IPS-NIHi11 (cell line): ENCODE data around the gene SLC28A3.

Experiments used
- DNase-seq: peaks from one replicate; pipeline ENCODE4 v3.0.0; 2012; ENCODE audit warnings: mixed read lengths, low spot score

Gene SLC28A3

GRCh38 chr9:84296146-84296843, 44.3 kb downstream of the SLC28A3 start:
- no peak for DNase-seq

DNA sequence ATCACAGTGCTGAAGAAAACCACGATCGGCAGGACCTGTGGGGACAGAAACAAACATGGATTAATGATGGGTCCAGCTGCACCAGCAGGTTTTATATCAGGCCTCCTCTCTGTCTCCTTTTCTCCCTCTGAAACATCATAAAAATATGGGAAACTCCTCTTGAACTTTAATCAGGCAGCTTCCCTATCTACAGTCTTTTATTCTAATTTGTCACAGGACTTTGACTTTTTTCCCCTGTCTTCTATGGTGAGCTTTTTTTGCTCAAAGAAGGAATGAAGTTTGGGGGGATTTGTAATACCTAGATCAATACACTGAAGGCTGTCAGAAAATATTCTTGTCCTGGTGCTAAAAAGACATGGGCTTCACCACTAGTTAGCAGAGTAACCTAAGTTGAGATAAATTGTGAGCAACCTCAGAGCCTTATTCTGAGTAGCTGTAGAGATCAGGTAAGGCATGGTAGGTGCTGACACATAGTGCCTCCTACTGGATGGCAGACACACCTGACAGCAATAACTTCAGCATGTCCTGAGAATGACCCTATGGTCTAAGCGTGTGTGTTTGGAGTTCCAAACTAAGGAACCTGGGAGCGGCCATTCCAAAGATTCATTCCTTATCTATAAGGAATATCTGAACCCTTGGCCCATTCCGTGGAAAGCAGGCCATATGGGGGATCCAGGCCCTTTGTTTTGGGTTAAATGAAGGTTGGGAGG, 46.2 kb downstream of the SLC28A3 start:
- peak; percentile 40 for DNase-seq

DNA sequence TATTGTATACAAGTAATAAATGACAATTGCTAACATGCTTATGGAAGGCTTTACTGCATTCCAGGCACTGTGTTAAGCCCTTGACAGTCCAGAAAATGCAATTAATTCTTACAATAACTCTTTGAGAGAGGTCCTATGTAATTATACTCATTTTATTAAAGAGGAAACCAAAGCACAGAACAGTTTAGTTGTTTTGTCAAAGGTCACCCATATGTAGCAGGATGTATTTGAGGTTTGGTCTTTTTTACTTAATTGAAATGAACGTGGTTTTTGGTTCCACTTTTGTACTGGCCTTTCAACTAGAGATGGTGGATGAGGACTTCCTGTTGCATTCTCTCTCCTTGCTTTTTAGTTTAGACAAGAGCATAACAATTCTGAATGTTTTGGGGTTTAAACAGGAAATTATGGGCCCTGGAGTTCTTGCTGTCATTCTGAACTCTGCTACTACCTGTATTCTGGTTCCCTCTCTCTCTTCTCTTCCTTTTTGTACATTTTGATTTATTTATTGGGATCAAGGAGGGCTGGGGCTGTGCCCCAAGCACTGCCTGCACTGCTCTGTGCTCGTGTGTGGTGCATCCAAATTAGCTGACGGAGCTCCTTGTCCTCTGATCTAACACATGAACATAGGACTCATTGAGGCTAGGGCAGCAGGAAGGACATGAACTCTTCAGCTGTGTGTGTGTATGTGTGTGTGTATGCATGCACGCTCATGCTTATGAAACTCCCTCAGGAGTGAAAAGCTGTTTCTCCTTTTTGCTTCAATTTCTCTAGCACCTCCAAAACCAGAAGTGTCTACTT, 47.4 kb downstream of the SLC28A3 start:
- DNase-seq, result no peak

DNA sequence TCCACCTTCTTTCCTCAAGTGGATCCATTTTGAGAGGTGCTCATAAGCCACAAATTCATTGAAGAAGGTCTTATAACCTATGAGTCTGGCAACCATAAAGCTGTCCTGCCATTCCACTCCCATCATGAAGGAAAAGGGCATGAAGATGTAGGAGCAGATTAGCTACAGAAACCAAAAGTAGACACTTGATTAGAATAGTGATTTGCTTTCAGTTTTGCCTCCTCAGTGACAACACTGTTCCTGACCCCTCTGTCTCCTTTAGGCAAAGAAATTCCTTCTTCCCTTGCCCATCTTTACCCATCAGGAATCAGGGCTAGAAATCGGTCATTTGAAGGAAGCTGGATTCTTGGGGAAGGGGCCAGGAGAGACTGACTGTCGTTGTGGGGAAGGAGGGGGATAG, 55.2 kb downstream of the SLC28A3 start:
- DNase-seq, result no peak

- DNase-seq, result no peak
These were observed 56.6 kb downstream of the SLC28A3 start for GRCh38 chr9:84283946-84284345.

GRCh38 chr9:84278130-84278529, 62.4 kb downstream of the SLC28A3 start:
- no peak for DNase-seq

DNA sequence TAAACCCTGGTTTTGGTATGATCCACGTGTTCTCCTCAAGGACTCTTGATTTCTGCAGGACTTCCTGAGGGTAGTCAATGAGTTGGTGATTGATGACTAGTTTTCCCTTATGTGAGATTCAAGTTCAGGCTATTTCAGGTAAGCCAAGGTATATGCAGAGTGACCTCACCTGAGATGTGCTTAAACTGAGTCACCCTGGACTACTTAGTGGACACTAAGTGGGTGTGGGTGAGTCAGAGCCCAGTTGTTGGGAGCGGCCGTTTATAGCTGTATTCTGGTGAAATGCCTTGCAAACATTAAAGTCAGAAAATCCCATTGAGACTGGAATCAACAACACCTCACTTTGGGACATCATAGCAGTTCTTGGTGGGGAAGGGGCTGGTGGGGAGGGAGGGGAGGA, 62.9 kb downstream of the SLC28A3 start:
- no peak for DNase-seq

DNA sequence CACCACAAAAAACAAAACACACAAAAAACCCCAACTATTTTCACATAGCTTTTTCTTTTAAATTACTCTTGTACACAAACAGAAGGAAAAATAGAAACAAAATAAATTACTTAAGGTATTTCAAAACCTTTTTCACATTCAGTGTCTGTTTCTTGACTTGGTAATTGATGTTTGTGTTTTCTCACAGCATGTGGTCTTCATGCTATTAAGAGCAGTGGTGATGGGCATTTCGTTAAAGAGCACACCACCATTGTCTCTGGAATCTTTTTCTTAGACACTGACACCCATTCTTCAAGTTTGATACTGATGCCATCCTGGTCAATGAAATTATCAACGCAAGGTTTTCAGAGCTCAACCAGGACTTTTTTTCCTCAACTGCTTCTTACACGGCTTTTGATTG, 63.8 kb downstream of the SLC28A3 start:
- no peak for DNase-seq

DNA sequence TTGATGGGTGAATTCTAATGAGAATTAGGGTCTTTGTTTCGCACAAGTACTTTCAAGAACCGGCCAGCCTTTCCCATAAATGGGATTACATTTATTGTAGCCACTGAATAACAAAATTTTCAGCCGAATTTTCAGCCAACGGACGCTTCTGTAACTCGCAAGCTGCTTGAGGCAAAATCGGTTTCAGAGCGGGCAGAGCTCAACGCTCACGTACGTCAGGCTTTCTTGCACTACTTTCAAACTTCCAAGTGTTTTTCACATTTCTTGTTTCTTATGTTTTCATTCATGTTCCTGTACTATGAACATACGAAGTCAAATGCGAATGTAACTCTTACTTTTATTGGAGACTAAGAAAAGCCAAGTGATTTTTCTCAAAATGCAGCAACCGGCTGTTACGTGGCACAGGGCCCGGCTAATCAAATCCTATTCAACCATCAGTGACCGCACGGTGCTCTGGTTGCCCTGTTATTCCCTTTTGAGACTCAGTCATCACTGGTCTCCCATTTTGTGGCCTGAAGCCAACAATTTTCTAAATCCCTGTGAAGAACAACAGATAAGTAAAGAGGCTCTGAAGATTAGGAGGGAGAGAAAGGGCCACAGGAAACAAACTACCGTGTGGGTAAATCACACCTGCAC, 68.5 kb downstream of the SLC28A3 start:
- no peak for DNase-seq

DNA sequence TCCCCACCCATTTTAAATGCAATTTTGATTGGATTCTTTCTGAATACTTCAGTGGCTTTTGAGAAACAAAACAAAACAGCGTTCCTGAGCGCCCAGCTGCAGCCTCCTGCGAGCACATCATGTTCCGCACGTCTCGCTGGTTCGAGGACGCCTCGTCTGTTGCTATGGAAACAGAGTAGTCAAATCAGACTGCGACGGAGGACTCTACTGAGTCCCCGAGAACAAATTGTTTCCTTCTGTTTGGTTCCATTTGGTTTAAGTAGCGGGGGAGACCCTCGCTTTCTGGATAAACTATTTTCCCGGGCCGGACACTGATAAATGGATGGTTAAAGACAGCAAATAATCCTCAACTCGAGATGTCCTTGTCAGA, 69.0 kb downstream of the SLC28A3 start:
- DNase-seq, result peak; percentile 62

DNA sequence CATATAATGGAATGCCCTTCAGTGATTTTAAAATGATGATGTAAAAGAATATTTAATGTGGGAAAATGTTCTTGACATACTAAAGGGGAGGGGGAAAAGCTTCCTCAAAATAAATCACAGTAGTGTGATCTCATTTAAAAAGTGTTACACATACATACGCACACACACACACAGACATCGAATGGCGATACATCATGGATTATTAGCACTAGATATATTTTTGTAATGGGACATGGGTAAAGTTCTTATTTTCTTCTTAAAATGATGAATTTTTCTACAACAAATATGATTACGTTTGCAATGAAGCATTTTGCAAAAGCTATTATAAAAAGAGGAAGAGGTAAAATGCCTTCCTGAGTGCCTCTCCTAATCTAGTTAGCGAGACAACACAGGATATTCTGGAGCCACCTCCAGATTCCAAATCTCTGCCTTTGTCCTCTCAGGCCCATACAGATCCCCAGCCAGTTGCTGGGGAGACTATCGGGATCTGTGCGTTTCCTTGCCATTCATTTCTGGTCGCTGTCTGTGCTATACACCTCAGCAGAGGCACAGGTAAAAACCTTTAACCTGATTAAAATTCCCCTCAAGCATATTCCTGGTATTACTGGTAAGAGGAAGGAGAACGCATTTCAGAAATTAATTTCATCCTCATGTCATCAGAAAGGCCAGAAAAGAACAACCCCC, 69.6 kb downstream of the SLC28A3 start:
- no peak for DNase-seq

DNA sequence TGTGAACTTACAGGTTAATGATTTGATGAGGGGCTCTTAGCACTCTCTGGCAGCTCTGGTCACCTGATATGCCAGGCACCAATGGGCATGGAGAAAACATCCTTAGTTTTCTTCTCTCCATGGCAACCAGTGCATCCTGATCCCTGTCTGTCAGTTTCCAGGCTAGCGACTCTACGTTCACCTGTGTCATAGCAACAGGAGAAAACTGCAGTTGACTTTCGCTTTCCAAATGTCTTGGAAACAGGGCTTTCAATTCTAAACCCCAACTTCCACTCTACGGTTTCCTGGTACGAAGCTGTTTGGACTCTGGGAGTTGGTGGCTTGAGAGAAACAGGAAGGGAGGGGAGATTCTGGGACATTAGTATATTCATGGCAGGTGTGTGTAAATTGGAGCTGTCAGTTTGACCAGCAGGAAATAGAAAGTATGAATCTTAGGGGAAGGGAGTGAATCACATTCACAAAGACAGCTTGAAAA, 74.4 kb downstream of the SLC28A3 start:
- peak; percentile 60 for DNase-seq

DNA sequence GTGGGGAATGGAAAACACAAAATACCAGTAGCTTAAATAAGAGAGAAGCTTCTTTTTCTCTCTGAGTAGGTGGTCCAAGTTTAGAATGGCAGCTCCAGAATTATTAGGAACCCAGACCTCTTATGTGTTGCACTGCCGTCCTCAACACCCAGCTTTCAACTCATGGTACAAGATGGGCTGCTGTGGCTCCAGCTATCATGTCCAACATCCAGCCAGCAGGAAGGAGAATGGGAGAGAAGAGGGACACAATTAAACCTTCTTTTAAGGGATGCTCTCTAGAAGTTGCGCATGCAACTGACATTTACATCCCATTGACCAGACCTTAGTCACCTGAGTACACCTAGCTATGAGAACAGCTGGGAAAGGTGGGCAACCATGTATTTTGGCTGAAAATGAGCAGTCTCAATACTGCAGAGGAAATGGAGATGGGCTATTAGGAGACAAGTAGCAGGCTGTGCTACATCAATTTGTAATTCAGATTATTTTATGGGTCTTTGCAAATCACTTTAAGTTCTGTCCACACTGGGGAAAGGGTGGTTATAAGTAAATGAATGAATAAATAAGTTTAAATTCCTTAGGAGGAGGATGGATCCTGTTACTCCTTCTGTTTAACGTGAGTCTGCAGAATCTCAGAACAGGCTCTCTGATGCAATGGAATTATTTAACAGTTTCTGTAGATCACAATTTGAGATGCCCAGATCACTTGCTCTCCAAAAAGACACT, 76.1 kb downstream of the SLC28A3 start:
- no peak for DNase-seq

GRCh38 chr9:84261070-84261746, 79.3 kb downstream of the SLC28A3 start:
- DNase-seq, result peak; percentile 85

GRCh38 chr9:84258371-84258770, 82.2 kb downstream of the SLC28A3 start:
- no peak for DNase-seq

- DNase-seq, result no peak
These were observed 84.9 kb downstream of the SLC28A3 start for GRCh38 chr9:84255696-84256095.

DNA sequence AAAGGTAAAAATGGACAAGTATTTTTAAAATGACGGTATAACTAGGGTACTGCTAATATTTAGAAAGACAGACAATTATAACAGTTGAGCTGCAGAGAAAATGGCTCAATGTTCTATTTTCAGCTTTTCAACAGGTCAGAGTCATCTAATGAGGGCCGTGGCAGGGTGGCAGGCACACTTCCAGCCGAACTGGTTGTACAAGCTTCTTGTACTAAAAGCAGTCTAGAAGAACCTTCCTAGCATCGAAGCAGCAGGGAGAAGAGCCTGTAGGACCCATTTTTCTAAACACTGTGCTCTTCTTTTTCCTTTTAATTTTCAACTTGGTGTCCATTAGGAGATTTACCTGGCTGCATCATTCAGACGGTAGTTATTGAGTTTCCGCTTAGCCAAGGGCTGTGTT, 85.6 kb downstream of the SLC28A3 start:
- DNase-seq, result peak; percentile 25

- no peak for DNase-seq
These were observed 88.6 kb downstream of the SLC28A3 start for GRCh38 chr9:84251921-84252320.

- no peak for DNase-seq
These were observed 98.7 kb downstream of the SLC28A3 start for GRCh38 chr9:84241817-84242373.

GRCh38 chr9:84239343-84239742, 101.2 kb downstream of the SLC28A3 start:
- DNase-seq, result no peak
